ENCODE results near the gene FBP1.

DNA sequence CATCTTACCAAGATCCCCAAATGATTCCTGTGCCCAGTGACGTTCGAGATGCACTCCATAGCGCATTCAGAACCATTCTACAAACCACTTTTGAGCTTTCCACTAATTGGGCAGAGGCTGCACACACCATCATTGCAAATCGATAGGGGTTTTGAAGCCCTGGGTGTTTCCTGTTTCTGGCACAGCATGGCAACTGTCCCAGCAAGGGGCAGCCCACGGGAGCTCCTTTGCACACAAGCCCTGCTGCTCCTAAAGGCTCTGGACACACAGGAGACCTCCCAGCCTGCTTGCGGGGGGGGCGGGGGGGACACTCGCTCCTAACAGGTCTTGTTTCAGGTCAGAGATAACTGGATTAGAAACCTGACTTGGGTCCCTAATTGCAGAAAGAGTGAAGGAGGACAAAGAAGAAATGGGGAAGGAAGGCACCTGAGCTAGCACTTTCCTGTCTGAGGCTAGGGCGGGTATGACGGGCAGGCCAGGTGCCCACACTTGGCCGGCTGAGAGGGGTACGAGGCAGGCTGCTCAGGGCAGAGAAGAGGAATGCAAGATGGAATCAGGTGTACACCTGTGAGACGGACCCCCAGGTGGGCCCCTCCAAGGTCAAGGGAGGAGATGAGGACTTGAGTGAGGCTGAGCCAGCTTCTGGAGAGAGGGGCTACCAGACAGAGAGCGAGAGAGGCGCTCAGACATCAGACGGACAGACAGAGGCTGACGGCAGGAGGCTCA lies 820 bp downstream of the FBP1 start:
- TF ChIP-seq CTCF (IDR thresholded peaks at IDR 0.05): no peak
- no peak for TF ChIP-seq POLR2A (IDR thresholded peaks at IDR 0.05)
